SW 1271 (cell line): Measurements from ENCODE around the gene AXIN1.
"Not testable (repeated sequence)": the region's sequence is repeated elsewhere in the genome, so short reads cannot be mapped to it uniquely, and the experiment has no call there.

Experiments
- DNase-seq, 2 experiments: peaks; one replicate each; lab custom pipeline; 2025; lab: John Stamatoyannopoulos, UW

Gene AXIN1

GRCh38 chr16:331181-331814 is 21.2 kb downstream of the AXIN1 start:
- not testable (repeated sequence) for DNase-seq

DNA sequence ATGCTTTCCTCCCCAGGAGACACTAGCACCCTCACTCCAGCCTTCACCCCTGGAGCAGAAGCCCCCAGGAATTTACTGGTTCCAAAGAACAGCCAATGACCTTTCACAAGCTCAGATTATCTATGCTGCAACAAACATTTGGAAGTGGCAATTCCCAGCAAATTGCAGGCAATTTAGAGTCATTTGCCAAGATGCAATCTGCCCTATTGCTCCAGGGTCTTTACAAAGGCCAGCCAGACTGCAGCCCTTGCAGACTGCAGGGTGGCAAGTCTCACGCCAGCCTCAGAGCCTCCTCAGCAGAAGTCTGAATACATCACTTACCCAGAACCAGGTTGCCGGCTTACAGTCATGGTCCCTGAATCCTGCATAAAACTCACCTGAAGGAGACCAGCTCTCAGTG is 21.8 kb downstream of the AXIN1 start:
- DNase-seq: no peak

DNA sequence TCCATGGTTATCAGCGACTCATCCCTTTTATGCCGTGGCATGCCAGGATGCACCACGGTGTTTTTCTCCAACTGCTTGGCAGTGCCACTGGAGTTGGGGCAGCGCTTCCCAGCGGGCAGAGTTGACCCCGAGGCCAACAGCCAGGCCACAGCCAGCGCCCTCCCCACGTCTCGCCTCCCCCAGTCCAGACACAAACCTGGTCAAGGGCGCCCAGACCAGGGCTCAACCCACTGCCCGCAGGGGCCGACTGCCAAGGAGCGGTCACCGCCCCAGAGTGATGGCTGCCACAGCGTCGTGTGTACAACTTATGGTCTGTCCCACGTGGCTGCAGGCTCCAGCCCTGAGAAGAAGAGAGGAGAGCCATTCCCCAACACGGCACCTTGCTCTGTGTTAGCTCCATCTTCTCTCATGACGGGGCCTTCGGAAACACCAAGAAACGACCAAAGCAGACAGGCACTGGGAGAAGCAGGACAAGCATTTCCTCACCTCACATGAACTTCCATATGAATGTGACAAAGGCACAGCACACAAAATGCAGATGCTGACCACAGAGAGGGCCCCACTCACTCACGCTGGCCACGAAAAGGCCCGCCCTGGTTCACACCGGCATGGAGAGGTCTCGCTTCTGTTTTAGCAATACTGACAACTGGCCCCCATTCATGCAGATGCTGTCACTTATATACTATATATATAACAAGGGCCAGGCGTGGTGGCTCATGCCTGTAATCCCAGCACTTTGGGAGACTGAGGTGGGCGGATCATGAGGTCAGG is 27.0 kb downstream of the AXIN1 start:
- DNase-seq: no peak

DNA sequence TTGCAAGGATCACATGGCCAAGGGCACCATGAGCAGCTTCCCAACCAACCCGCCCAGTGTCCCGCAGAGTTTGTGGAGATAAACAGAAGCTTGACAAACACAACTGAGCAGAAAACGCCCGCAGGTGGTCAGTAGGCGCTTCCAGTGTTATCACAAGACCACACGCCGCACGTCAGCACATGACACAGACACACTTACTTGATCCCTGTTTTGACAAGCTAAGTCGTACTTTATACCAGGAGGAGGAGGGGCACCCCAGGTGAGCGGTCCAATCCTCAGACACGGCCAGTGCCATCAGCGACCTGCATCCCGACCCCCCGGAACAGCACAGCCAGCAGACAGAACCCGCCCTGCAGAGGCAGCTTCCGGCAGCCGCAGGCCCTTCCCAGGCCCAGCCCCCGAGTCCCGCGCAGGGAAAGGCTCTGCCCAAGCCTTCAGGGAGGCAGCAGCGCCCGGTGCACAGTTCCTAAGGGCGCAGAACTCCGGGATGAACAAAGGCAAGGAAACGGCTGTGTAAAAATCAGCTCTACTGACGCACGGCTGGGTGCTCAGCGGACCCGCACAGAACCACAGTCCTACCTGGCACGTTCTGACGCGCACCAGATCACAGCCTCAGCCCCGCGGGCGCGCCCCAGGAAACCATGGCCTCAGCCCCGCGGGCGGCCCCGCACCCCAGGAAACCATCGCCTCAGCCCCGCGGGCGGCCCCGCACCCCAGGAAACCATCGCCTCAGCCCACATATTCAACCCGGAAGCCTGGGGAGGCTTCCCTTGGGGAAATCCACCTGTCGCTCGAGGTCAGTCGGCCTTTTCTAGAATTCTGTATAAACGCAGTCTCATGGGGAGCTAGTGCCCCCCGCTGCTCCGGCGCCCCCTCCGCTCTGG is 27.8 kb downstream of the AXIN1 start:
- DNase-seq: no peak

DNA sequence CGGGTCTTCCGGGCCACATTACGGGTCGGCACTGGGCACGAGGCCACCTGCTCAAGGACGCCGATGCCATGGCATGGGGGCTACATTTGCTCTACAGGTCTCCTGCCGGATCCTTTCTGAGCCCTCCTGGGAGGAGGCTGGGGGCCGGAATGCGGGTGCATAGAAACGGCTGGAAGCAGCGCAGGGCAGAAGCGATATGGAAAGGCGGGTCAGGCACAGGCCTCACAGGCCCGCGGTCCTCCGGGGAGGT is 28.4 kb downstream of the AXIN1 start:
- no peak for DNase-seq

- DNase-seq: no peak
Measured at GRCh38 chr16:322476-323143, 29.9 kb downstream of the AXIN1 start.

- no peak for DNase-seq
Measured at GRCh38 chr16:321532-321931, 31.0 kb downstream of the AXIN1 start.

DNA sequence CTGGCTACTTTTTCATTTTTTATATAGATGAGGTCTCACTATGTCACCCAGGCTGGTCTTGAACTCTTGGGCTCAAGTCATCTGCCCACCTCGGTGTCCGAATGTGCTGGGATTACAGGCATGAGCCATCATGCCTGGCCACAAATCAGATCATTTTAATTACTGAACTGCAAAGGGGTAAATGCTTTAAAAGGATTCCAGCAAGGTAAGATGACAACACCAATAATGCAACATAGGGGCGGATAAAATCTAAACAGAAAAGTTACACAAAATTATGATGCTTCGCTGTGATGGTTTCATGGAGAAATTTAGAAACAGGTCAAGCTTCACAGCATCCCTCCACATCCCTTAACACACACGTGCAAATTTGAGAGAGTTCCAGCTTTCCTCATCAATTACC is 32.3 kb downstream of the AXIN1 start:
- no peak for DNase-seq

DNA sequence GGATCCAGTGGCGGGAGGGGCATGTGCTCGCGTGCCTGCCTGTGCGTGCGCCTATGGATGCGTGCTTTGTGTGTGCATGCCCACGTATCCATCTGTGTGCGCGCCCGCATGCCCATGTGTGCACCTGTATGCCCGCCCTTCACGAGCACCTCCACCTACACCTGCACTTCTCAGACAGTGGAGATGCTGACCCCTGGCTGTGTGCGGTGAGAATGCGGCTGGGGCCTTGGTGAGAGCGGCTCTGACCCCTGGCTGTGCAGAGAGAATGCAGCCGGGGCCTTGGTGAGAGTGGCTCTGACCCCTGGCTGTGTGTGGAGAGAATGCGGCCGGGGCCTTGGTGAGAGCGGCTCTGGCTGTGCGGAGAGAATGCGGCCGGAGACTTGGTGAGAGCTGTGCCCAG is 33.9 kb downstream of the AXIN1 start:
- no peak for DNase-seq

GRCh38 chr16:317583-317982 is 34.9 kb downstream of the AXIN1 start:
- DNase-seq: no peak

GRCh38 chr16:316741-317464 is 35.6 kb downstream of the AXIN1 start:
- DNase-seq: no peak

- no peak for DNase-seq
Measured at GRCh38 chr16:314795-315299, 37.7 kb downstream of the AXIN1 start.

GRCh38 chr16:314351-314750 is 38.2 kb downstream of the AXIN1 start:
- DNase-seq: no peak

GRCh38 chr16:311725-312124 is 40.8 kb downstream of the AXIN1 start:
- DNase-seq: no peak

- DNase-seq: no peak
Measured at GRCh38 chr16:309476-309875, 43.0 kb downstream of the AXIN1 start.

DNA sequence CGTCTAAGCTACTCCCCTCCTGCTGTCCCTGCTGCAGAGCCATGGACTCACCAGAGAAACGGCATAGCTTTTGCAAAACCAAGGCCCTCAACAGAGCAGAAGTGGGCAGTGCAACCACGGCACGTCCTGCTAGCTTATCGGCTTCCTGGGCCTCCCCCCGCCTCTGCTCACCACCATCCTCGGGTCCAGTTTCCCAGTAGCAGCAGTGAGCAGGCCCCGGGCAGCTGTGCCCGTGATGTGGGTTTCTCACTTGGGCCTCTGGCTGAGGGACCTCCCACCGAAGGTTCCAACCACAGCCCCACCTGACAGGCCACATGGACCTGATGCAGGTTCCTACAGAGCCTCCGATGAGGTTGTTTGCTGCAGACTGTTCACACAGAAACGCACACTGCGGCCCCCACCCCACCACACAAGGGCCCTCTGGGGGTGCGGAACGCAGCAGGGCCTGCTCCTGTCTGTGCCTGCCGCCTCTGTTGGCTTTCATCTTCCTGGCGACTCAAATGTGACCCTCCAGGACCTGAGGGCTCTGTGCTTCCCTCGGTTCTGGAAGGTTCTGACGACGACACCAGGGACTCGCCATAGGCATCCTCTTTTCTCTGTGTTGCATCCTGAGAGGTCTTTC is 44.7 kb downstream of the AXIN1 start:
- no peak for DNase-seq

DNA sequence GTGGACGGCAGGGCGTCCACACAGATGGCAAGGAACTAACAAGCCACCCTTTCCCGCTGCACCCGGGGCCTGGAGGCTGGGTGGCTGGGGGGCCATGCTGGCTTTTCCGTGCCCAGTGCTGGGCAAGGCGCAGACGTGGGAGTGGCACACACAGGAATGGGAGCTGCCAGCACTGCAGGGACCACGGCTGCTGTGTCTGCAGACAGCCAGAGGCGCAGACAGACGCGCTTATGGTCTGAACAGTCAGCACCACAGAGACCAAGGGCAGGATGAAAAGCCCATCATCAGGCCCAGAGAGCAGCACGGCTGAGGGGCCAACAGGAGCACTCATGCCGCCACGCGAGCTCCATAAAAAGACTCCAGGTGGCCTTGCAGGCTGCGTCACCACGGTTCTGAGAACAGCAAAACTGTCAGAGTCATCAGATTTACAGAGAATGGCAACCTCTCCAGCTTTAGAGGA is 45.6 kb downstream of the AXIN1 start:
- DNase-seq: no peak

GRCh38 chr16:305916-306626 is 46.5 kb downstream of the AXIN1 start:
- DNase-seq: no peak

GRCh38 chr16:303760-304505 is 48.6 kb downstream of the AXIN1 start:
- no peak for DNase-seq

- no peak for DNase-seq
Measured at GRCh38 chr16:301950-302349, 50.6 kb downstream of the AXIN1 start.
